Transverse colon (tissue), 4 donors: ENCODE results near the gene ITGB2. TPM values are rescaled to one million over a fixed set of nuclear protein-coding genes. Genes with fewer than 3 reads are reported as not detected.

Experiments
- DNase-seq: peaks from one replicate; pipeline ENCODE4 v3.0.0-alpha.2; 2019
- H3K27ac ChIP-seq, 4 donors: fragments of 200-600 bp; sonication (generic); 2 replicates each; pipeline ENCODE4 v1.5.1; 2016 to 2018; ENCODE audit warnings: inconsistent platforms in 4 of 4
- H3K27me3 ChIP-seq: fragments of 200-600 bp; sonication (generic); 2 replicates; pipeline ENCODE4 v1.5.1; 2017; ENCODE audit warnings: inconsistent platforms
- H3K36me3 ChIP-seq, 4 donors: fragments of 200-600 bp; sonication (generic); 2 replicates each; pipeline ENCODE4 v1.5.1; 2017 to 2019; ENCODE audit warnings: inconsistent platforms in 4 of 4
- H3K4me1 ChIP-seq, 4 donors: fragments of 200-600 bp; sonication (generic); 2 replicates each; pipeline ENCODE4 v1.5.1; 2017 to 2020; ENCODE audit warnings: inconsistent platforms in 4 of 4
- H3K4me3 ChIP-seq, 4 donors: fragments of 200-600 bp; sonication (generic); 1 replicate in 1 of 4; 2 replicates in 3 of 4; pipeline versions ENCODE4 v1.5.1 to v1.6.1; 2017 to 2019; ENCODE audit warnings: inconsistent platforms in 4 of 4
- H3K9me3 ChIP-seq, 2 donors: fragments of 200-600 bp; sonication (generic); 2 replicates each; pipeline ENCODE4 v1.5.1; 2017 to 2019; ENCODE audit warnings: inconsistent platforms in 2 of 2
- EP300 ChIP-seq: sonication (generic); formaldehyde crosslinking; IDR thresholded peaks from one replicate; pipeline ENCODE4 v1.6.1; 2017; ENCODE audit warnings: antibody characterized with exemption, low read depth
- POLR2A ChIP-seq: fragments of 450-650 bp; IDR thresholded peaks from one replicate; pipeline ENCODE4 v1.6.1; 2016; ENCODE audit warnings: antibody characterized with exemption, mild to moderate bottlenecking, moderate library complexity
- POLR2AphosphoS5 ChIP-seq, 3 donors: sonication (generic); formaldehyde crosslinking; IDR thresholded peaks; one replicate each; pipeline ENCODE4 v1.6.1; 2016; ENCODE audit warnings: antibody characterized with exemption in 3 of 3
- WGBS, 2 donors: methylation state at CpG; one replicate each; pipeline ENCODE4 v1.1.5; 2018; ENCODE audit warnings: low coverage in 1 of 2; 5-methylcytosine and 5-hydroxymethylcytosine counted together
- in situ Hi-C, 4 donors: fragments of 200-750 bp; cut with MboI; loops; one replicate each; pipeline versions ENCODE4 v1.15.0 to v1.15.1; 2017; ENCODE audit warnings: low sequenced_read_pairs in 3 of 4, low pct_ligation_motif_present in 1 of 4, low pct_unique_long_range_greater_than_20kb in 1 of 4
- intact Hi-C: fragments of 100-400 bp; cut with DNase I; formaldehyde crosslinking; loops from one replicate; pipeline ENCODE4 v1.15.1; 2023; ENCODE audit warnings: low total_unique reads
- total RNA-seq, 4 donors: library from RNA; depleted of rRNA; stranded (reverse); fragments of >200 nt; gene quantifications; one replicate each; pipeline ENCODE4 v1.1.0, GENCODE V29; 2016
- TF ChIP-seq, protein P1 (sequence below), 5 experiments: fragments of 200-600 bp in 3 of 5; fragments of 450-650 bp in 2 of 5; sonication (generic) in 3 of 5; IDR thresholded peaks; 1 replicate in 2 of 5; 2 replicates in 3 of 5; pipeline ENCODE4 v1.5.1; 2016 to 2017; ENCODE audit warnings: antibody characterized with exemption in 5 of 5, inconsistent platforms in 3 of 5, mild to moderate bottlenecking in 2 of 5, moderate library complexity in 1 of 5

The ITGB2 gene
- total RNA-seq, 4 donors from 2014 or later: 14.2 to 32.4 (median 24.9) TPM

- Histone ChIP-seq H3K27me3 (peaks cover 2% of the 10 kb centered on the region), H3K4me3 (no peak overlapping the region), H3K27ac (no peak overlapping the region), H3K9me3 (no peaks in the 10 kb centered on the region), H3K4me1 (peaks cover 0 to 9% (median under 1%) of the 10 kb centered on the region in 4 donors), H3K36me3 (no peaks in the 10 kb centered on the region)
- DNase-seq: no peak
- no peak for TF ChIP-seq EP300
- TF ChIP-seq, protein P1, sequence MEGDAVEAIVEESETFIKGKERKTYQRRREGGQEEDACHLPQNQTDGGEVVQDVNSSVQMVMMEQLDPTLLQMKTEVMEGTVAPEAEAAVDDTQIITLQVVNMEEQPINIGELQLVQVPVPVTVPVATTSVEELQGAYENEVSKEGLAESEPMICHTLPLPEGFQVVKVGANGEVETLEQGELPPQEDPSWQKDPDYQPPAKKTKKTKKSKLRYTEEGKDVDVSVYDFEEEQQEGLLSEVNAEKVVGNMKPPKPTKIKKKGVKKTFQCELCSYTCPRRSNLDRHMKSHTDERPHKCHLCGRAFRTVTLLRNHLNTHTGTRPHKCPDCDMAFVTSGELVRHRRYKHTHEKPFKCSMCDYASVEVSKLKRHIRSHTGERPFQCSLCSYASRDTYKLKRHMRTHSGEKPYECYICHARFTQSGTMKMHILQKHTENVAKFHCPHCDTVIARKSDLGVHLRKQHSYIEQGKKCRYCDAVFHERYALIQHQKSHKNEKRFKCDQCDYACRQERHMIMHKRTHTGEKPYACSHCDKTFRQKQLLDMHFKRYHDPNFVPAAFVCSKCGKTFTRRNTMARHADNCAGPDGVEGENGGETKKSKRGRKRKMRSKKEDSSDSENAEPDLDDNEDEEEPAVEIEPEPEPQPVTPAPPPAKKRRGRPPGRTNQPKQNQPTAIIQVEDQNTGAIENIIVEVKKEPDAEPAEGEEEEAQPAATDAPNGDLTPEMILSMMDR (IDR thresholded peaks at IDR 0.05): no peak
- no peak for TF ChIP-seq POLR2AphosphoS5 (IDR thresholded peaks at IDR 0.05)
- no peak for TF ChIP-seq POLR2A
- WGBS, 2 donors: 90% methylated on average over 44 of the region's 44 CpGs; no CpG with 5 or more reads in 1 of the 2 donors
- intact Hi-C loops (no loop called here), in situ Hi-C loops (loop anchor here in 1 of 4 donors (10.0 kb wide), 1 partner anchor 48 kb away; no protein-coding TSS in a partner anchor)
These were observed 34.3 kb downstream of the ITGB2 start for GRCh38 chr21:44886113-44887075.

DNA sequence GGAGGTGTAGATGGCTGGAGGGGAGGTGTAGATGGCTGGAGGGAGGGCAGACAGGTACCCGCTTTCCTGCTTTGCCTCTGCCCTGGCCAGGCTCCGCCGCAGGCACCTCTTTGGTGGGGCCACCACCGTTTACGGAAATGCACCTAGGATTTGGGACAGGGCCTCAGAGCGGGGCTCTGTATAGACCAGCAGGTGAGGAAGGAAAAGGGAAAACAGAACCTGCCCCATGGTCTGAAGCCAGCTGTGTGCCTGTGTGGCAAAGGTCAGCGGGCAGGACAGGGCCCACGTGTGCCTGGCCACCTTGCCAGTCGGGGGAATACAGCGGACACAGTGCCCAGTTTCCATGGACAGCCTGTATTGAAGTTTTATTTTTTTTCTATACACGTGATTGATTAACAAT lies 35.1 kb downstream of the ITGB2 start:
- Histone ChIP-seq H3K9me3 (no peaks in the 10 kb centered on the region), H3K27ac (no peak overlapping the region), H3K36me3 (no peaks in the 10 kb centered on the region), H3K27me3 (no peaks in the 10 kb centered on the region), H3K4me1 (peaks cover 0 to 12% (median 4%) of the 10 kb centered on the region in 4 donors), H3K4me3 (no peak overlapping the region)
- TF ChIP-seq POLR2AphosphoS5 (IDR thresholded peaks at IDR 0.05) (no peak), POLR2A (no peak), EP300 (no peak)
- TF ChIP-seq, protein P1 (IDR thresholded peaks at IDR 0.05): no peak
- whole genome bisulfite sequencing, 2 donors: 78% methylated on average over 11 of the region's 11 CpGs; no CpG with 5 or more reads in 1 of the 2 donors
- in situ Hi-C loops: loop anchor here in 1 of 4 donors (10.0 kb wide), 1 partner anchor 49 kb away; no protein-coding TSS in a partner anchor
- DNase-seq: no peak
- intact Hi-C loops: no loop called here

GRCh38 chr21:44884097-44884496 lies 36.6 kb downstream of the ITGB2 start:
- Histone ChIP-seq H3K27me3 (no peaks in the 10 kb centered on the region), H3K27ac (no peak overlapping the region), H3K36me3 (no peaks in the 10 kb centered on the region), H3K9me3 (no peaks in the 10 kb centered on the region), H3K4me1 (peaks cover 0 to 17% (median 4%) of the 10 kb centered on the region in 4 donors), H3K4me3 (no peak overlapping the region)
- intact Hi-C loops (no loop called here), in situ Hi-C loops (loop anchor here in 1 of 4 donors (10.0 kb wide), 1 partner anchor 51 kb away; no protein-coding TSS in a partner anchor)
- TF ChIP-seq POLR2A: no peak
- WGBS, 2 donors: 66 to 67% methylated on average over 1 to 5 of the region's 7 CpGs
- DNase-seq: no peak

DNA sequence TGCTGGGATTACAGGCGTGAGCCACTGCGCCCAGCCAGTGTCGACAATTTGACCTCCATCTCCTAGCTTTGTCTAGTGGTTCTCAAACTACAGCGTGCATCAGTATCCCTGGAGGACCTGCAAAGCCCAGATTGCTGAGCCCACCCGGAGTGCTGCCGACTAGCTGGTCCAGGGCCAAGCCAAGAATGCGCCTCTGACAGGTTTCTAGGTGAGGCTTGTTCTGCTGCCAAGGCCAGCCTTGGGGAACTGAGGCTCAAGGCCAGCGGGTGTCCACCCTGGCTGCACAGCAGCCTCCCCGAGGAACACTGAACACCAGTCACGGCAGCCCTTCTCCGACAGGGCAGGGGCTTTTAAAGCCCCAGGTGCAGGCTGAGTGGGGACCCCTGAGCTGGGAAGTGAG lies 37.4 kb downstream of the ITGB2 start:
- no peak for DNase-seq
- no peak overlapping the region for H3K27ac ChIP-seq
- H3K4me3 ChIP-seq: no peak overlapping the region
- H3K9me3 ChIP-seq: no peaks in the 10 kb centered on the region
- in situ Hi-C loops: loop anchor here in 1 of 4 donors (10.0 kb wide), 1 partner anchor 52 kb away; no protein-coding TSS in a partner anchor
- intact Hi-C loops: no loop called here
- H3K4me1 ChIP-seq: peaks cover 0 to 25% (median 4%) of the 10 kb centered on the region in 4 donors
- H3K27me3 ChIP-seq: no peaks in the 10 kb centered on the region
- 92% methylated on average over 11 of the region's 11 CpGs; no CpG with 5 or more reads in 1 of the 2 donors for WGBS, 2 donors
- TF ChIP-seq, protein P1 (IDR thresholded peaks at IDR 0.05): no peak
- TF ChIP-seq POLR2A (no peak), EP300 (no peak), POLR2AphosphoS5 (IDR thresholded peaks at IDR 0.05) (no peak)
- no peaks in the 10 kb centered on the region for H3K36me3 ChIP-seq
